HG03520 (cell line): ENCODE results near the gene MGAT4B.
"Not testable (repeated sequence)": the region's sequence is repeated elsewhere in the genome, so short reads cannot be mapped to it uniquely, and the experiment has no call there.

Source experiments
- ATAC-seq: cut with Tn5 transposase; IDR thresholded peaks from one replicate; pipeline ENCODE4 v1.9.1; 2021; ENCODE audit warnings: mild to moderate bottlenecking, moderate library complexity; ENCODE audit not compliant: unreplicated experiment

Gene MGAT4B

DNA sequence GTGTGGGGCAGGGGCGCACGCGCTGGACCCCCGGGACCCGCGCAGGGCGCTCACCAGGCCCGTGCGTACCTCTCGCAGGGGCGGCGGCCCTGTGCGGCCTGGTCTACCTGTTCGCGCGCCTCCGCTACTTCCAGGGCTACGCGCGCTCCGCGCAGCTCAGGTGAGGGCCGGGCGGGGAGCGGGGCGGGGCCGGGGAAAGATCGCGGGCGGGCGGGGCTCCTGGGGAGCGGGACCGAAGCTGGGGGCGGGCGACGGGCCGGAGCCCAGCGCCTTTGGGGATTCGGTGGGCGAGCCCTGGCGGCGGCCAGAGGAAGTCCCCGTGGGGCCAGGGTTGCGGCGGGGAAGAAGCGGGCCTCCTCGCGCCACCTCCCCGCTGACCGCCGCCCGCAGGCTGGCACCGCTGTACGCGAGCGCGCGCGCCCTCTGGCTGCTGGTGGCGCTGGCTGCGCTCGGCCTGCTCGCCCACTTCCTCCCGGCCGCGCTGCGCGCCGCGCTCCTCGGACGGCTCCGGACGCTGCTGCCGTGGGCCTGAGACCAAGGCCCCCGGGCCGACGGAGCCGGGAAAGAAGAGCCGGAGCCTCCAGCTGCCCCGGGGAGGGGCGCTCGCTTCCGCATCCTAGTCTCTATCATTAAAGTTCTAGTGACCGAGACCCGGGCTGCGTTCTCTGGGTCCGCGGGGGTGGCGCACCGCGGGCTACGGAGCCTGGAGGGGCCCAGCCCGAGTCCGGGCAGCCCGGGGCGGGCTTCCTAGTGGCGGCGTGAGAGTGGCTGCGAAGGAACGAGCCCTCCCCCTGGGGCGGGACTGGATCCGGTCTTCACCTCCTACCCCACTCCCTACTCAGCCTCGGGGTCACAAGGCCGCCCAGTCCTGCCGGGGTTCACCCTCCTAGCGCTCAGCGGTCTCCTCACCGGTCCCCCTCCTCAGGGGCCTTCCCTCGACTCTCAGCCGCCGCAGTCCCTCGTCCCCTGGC lies 10.5 kb downstream of the MGAT4B start:
- ATAC-seq, result peak; percentile 64

DNA sequence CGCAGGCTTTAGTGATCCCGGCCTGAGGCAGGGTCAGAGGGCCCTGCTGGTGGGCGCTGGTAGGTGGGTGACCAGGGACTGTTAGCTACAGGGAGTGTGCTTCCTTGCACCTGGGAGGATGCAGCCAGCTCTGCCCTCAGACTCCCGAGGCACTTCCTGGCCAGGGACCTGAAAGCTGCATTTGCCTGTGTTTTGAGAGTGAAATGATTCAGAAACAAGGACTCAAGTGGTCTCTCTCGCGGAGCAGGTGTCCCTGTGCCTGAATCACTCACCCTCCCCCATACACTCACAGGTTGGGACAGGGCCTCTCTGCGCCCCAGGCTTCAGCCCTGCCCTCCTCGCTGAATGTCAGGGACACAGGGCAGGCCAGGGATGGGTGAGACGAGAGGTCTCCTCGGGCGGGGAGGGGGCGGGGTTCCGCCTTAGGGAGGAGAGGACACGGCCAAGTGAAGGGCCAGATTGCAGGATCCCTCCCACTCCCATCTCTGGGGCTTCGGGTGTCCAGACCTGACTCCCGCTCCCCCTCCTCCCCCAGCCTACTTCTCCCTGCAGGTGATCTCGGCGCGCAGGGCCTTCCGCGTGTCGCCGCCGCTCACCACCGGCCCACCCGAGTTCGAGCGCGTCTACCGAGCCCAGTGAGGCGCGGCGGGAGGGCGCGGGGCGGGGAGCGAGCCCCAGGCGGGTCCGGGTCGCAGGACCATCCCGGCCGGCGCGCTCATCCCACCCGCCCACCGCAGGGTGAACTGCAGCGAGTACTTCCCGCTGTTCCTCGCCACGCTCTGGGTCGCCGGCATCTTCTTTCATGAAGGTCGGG lies 11.4 kb downstream of the MGAT4B start:
- no peak for ATAC-seq

DNA sequence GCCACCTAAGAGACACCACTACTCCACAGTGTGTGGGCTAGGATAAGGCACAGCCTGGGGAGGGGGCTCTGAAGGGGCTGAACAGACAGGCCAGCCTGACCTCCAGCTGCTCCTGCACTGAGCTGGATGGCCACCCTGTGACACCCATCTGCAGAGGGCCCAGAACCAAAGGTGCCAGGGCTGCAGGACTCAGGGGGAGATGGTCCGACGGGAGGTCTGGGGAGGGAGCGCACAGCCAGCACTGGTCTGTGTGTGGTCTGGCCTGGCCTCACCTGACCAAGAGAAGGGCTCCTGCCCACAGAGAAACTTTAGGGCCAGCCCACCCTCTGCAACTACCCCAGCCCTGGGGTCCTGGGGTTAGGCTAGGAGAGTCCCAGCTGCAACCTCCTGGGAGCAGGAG lies 12.1 kb downstream of the MGAT4B start:
- no peak for ATAC-seq

DNA sequence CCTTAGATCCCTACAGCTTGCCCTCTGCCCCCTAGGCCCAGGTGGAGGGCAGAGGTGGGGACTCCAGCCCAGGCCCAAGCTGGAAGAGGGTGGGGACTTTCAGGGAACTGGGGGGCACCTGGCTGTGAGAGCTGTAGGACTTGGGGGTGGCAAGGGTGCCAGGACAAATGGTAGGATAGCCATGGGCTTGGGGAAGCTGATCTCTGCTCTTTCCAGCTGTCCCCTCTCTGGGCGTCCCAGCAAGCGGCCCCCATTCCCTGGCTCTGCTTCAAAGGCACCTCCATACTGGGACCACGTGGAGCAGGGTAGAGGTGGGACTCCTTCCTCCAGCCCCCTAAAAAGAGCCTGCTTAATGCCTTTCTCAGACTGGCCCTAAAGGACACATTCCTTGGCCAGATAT lies 12.5 kb downstream of the MGAT4B start:
- ATAC-seq, result no peak

DNA sequence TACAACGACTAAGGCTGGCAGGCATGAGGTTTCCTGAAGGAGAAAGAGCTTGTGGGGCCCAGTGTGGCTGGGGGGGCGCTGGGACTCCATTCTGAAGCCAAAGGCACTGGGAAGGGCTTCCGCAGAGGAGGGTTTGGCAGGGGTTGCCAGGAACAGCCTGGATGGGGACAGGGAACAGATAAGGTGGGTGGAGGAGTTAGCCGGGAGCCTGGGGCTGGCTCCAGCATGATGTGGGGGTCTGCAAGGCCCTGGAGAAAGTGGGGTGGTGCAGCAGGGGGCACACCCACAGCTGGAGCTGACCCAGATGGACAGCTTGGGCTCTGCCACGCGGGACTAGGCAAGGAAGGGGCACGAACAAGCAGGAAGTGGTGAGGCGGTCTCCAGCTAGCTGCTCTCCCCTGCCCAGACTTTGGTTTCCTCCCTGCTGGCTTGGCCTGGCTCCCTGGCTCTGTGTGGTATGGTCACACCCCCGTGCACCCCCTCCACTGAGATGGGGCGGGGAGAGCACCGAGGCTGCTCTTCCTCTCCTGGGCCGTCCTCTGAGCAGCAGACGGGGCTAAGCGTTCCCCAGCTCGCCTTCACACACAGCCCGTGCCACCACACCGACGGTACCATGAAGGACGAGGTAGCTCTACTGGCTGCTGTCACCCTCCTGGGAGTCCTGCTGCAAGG lies 13.1 kb downstream of the MGAT4B start, which contains the start of gene LTC4S:
Gene LTC4S (plus strand): TSS at position 519 of the 672 bp plus-strand sequence. CDS start 95 bp downstream, at position 614.
- no peak for ATAC-seq

DNA sequence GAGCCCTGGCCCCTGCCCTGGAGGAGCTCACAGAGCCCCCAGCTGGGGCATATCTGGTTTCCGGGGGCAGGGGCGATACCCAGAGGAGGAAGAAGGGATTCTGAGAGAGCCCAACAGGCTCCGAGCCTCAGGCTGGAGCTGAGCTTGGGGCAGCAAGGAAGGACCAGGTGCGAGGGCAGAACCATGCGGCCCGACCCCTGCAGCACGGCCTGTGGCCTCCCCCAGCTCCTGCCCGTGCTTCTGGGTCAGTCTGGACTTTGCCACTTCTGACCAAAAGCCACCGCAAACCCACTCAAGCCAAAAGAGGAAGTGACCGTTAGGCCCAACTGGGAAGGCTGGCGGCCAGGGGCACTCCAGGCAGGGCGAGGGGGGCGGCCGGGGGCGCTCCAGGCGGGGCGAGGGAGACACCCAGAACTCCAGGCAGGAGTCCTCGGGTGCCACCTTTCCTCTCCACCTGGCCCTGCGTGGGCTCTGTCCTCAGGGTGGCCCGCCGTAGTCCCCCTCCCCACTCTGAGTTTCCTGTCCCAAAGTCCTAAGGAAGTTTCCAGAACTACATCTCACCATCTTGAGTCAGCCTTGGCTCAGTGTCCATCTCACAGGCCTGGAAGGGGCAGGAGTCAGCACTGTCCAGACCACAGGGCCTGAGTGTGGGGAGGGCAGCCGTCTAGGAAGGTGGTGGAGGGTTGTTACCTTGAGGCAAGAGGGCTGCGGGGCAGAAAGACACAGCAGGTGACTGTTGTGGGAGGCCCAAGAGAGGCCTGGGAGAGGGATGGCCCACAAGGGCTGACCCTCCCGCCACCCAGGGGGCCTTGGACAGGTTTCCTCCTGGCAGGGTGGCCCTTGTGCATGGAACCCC lies 13.8 kb downstream of the MGAT4B start:
- ATAC-seq, result no peak

DNA sequence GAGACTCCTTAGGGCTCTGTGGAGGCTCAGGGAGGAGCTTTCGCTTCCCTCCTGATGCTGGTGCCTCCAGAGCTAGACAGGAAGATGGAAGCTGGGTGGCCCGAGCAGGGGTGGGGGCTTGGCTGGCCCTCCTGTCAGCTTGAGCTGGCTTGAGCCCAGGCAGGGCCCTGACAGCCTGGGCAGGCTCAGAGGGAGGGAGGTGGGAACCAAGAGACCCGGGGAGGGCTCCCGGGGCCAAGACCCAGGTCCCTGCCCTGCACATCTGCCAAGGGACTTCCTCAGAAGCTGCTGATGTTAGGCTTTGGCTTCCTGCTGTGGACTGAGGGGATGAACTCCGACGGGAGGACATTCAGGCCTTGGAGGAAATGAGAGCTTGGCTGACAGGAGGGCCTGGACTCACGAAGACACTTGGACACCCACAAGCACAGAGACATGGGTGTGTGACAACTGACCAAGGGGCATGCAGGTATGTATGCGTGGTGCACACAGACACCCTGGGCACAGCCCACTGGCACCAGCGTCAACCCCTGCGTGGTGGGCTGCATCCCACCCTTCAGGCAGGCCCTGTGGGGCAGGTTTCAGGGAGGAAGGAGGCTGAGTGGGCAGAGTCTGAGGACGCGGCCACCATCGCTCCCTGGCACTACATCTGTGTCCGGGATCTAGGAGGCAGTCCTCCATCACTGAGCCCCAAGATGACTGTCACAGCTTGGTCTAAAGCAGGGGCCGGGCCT lies 14.6 kb downstream of the MGAT4B start:
- no peak for ATAC-seq

DNA sequence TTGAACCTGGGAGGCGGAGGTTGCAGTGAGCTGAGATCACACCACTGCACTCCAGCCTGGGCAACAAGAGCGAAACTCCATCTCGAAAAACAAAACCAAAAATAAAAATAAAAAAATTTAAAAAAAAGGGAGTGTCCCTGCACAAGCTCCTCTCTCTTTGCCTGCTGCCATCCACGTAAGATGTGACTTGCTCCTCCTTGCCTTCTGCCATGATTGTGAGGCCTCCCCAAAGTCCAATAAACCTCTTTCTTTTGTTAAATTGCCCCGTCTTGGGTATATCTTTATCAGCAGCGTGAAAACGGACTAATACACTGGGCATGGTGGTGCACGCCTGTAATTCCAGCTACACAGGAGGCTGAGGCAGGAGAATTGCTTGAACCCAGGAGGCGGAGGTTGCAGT lies 17.4 kb downstream of the MGAT4B start:
- ATAC-seq, result not testable (repeated sequence)

DNA sequence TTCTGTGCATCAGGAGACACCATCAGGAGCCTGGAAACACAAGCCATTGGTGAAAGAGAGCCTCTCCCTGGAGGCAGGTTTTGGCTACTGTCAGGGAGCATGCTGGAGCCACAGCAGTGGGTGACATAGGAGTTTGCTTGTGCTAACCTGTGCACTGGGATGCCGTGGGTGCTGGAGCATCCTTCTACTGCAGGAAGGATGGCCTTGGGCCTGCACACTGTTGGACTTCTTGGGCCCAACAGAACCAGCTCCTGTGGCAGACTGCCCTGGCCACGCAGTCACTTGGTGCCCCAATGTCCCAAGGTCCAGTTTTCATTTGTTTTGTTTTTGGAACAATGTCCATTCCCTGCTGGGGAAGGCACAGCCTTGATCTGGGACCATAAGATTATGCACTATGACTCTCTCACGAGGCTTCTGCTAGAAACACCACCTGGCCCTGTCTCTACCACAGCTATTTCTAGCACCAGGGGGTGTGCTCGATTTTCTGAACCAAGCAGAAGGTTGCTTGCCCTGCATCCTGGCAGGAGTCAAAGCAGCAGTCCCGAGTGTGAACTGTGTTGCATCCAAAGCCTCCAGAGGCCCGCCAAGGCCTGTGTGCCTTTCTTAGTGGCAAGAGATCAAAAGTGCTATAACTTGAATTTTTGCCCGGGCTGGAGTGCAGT lies 18.3 kb downstream of the MGAT4B start:
- ATAC-seq, result no peak

DNA sequence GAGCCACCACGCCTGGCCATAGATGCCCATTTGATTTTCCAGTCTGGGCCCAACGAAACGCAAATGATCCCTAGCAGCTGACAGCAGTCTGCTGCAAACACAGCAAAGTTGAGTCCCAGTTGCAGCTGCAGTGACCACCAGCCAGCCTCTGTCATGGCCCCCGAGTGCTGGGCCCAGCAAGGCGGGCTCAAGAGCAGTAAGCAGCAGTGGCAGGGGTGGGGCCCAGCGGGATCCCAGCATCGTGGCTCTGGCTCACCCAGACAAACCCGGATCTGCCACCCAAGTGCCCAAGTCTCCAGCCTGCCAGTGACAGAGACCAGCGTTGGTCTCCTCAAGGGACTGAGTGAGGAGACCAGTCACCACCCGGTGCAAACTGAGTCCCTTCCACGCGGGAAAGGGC lies 19.8 kb downstream of the MGAT4B start:
- ATAC-seq, result no peak

DNA sequence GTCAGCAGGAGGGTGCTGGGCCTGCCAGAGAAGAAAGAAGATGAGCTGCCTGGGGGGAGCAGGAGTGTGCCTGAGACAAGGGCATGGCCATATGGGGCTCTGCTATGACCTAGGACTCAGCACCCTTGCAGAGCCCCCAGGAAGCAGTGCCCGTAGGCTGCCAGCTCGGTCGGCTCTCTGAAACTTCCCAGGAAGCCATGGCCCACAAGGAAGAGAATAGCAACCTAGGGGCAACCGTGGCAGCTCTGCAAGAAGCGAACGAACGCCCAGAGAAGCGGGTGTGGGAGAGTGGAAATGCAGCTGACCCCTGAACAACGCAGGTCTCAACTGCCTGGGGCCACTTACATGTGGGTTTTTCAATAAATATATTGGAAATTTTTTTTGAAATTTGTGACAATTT lies 23.5 kb downstream of the MGAT4B start:
- no peak for ATAC-seq

DNA sequence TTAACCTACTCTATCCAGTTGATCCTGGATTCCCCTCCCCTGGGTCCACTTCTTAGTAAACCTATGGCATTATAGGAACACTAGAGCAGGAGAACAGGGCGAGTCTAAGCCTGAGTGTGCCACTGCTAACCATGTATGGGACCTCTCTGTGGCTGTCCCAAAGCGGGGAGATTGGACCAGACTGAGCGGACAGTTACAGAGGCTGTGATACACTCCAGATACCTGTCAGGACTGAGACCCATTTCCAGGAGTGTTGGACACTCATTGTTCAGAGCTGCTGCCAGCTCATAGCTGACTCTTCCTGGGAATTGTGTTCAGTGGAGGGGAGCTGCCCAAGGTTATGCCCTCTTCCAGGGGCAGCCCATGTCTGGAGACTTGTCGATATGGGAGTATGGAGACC lies 24.8 kb downstream of the MGAT4B start:
- no peak for ATAC-seq

DNA sequence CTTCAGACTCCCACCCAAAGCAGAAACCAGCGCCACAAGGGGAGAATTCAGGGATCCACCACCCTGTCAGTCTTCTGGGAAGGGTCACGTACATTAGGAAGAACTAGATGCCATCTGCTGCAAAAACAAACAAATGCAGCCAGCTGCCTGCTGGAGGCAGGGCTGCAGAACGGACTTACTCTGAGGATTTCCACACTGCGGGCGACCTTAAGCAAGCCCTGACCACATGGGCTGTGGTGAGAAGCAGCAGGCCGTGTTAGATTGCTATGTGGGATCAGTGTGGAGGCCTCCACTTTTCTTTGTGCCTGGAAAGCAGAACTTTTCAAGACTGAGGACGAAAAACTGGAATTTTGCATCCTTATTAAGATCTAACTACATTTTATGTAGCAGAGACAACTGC lies 26.3 kb downstream of the MGAT4B start:
- ATAC-seq, result no peak

DNA sequence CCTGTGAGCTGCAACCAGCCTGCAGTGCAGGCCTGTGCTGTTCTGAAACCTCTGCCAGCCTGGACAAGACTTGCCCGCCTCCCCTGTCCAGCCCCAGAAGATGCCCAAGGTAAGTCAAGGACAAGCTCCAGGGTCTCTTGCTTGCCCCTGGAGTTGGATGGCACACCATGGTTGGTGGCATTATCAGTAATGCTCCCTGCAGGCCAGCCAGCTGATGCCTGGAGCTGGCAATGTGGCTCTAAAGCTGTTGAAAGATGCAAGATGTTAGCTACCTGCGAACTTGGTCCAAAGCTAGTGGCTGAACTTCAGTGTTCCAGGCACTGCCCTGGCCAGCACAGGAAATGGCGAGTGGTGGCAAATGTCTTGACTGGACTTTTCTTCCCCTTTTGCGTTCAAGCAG lies 26.8 kb downstream of the MGAT4B start:
- no peak for ATAC-seq

DNA sequence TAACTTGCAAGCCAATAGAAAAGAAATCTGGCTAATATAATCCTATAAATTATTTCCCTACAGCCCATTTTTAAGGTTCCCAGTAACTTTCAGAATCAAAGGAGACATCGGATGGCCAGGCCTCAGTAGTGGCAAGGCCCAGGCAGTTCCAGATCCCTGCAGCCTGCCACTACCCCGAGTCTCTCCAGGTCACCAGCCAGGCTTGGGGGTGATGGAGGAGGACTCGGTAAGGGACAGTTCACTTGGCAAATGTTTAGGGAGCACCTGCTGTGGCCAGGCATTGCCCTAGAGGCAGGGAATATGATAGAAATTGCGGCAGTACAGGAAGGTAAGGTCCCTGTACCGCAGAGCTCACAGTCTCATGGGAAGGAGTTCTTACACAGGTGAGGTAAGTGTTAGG lies 28.1 kb downstream of the MGAT4B start:
- ATAC-seq, result no peak

DNA sequence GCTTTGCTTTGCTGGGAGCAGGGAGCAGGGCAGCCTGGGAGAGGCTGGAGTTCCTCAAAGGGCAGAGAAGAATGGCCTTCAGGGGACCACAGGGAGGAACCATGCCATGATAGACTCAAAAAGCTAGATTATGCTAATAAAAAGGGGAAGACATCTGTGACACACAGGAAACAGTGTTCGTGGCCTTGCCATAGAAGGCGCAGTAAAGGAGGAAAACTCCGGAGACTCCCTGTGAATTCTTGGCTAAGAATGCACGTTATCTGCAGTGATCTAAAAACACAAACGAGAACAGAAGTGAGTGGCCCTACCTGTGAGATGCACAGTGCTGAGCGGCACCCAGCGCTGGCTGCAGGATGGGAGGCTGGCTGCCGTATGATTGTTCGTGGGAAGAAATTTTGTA lies 28.8 kb downstream of the MGAT4B start:
- no peak for ATAC-seq

DNA sequence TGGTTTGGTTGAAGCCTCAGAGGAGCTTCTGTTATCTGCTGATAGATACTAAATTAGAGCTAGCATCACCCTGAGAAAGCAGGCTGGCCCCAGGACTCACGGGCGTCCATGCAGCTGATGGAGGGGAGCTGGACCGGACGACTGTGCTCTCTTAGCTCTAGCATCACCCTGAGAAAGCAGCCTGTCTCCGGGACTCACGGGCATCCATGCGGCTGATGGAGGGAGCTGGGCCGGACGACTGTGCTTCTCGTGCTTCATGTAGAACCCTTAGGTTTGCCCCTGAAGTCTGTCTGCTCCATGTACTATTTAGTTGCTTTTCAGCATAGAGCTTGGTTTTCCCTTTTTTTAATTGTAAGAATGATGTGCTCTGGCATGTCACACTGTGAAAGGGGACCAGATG lies 29.2 kb downstream of the MGAT4B start:
- ATAC-seq, result no peak

DNA sequence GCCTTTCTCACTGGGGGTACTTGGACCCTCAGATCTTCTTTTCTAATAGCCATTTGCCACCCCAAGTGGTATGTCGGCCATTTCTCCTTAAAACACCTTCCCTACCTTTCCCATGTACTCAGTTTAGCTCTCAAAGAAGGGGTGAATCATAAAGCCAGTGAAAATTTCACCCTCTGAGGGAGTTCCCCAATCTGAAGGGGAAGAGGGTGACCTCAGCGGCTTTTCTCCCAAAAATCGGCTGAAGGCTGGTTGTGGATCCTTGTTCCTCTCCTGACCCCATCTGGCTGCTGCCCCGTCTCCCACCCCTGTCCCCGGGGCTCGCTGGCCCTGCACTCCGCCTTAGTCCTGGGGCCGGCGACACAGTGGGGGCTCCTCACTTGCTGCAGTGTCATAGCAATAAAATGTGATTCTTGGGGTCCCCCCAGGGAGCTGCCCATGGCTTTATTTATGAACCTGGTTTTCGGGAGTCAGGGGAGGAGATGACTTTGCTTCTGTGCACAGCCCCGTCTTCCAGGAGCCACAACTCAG lies 30.2 kb downstream of the MGAT4B start:
- ATAC-seq, result no peak

DNA sequence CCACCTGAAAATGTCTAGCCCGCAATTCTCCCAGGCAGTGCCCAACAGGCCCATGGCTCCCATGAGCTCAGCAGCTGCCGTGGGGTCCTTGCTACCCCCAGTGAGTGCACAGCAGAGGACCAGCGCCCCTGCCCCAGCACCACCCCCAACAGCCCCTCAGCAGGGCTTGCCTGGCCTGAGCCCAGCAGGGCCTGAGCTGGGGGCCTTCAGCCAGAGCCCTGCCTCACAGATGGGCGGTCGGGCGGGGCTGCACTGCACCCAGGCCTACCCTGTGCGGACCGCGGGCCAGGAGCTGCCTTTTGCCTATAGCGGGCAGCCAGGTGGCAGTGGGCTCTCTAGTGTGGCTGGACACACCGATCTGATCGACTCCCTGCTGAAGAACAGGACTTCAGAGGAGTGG lies 32.2 kb downstream of the MGAT4B start:
- ATAC-seq, result no peak
